Activated CD4-positive, alpha-beta T cell treated with anti-CD3 and anti-CD28 coated beads for 48 hours (primary cell): ENCODE data around the gene BRINP1.
A peak's percentile ranks its signal among the peaks of the same experiment; 100 is the strongest.

Experiments
- DNase-seq: peaks from one replicate; pipeline ENCODE4 v3.0.0-alpha.2; 2020

The BRINP1 gene

DNA sequence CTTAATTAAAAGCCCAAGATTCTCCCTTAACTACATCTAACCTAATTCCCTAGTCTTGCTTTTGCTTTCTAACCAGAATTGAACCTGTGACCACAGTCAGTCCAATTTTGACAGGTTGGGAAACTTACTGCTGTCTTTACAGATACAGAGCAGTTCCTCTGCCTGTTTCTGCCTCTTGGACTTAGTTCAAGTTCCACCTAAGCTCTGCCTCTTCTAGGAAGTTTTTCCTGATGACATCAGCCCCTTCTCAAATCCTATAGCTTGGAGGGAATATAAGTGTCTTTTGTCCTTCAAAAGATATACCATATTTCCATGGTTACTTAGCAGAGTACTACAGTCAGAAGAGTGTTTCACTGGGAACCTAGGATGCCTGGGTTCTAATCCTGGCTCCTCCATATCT, 31.7 kb downstream of the BRINP1 start:
- DNase-seq, result no peak

DNA sequence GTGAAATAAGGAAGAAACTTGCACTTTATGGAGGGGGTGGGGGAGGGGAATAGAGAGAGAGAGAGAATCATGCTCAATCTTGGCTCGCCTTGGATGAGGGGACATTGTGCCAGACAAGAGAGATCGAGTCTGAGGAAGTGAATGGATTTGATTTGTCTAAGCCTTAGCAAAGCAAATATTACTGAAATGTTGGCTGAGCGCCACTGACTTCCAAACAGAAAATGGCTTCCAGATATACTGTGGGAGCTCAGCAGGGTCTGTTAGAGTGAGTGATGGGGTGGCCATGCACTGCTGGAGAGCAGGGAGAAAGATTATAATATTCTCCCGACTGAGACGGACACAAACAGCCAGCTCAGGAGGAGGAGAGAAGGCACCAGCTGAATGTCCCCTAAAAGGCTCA, 34.5 kb downstream of the BRINP1 start:
- DNase-seq, result no peak

DNA sequence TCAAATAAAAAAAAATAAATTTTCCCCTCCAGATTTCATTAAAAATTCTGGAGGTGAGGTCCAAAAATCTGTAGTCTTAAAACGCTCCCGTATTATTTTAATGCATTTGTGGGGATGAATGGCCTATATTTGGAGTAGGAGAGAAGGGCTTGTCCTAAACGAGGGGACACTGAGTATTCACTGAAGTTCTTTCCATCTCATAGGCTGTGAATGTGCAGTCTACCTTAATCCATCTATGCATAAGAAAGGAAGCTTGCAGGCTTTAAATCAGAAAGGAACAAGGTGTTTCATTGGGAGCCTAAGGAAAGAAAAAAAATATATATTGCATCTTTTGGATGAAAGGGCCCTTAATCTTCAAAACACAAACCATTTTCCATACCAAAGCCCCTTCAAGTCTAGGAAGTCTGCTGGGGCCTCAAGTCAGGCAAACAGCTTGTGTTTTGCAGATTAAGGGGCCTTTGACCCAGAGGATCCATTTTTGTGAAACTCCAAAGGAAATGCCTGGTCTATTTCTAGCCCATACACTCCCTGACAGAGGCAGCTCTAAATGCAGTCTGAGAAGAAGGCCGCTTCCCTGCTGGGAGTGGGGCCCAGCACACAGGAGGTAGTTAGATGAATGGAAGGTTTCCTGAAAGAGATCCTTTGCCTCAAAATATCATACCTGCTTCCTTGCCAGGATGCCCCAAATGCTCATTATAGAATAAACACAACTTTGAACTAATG, 35.6 kb downstream of the BRINP1 start:
- no peak for DNase-seq

- no peak for DNase-seq
These were observed 36.7 kb downstream of the BRINP1 start for GRCh38 chr9:119332522-119332921.

DNA sequence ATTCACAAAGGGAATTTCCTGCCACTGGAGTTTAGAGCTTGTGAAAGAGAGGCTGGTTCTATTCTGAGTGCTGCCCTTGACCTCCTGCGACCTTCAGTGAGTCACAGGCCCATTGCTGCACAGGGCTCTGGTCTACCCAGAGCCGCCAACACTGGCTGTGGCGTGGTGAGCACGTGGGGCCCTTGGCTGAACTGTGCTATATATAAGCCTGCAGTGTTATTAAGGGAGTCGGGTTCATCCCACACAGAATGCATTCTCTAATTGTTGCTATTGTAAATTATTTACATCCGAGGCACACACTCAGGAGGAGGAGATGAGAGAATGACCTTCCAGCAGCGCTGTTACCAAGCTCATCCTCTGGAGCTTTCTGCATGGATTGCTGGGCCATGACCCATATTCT, 47.1 kb downstream of the BRINP1 start:
- no peak for DNase-seq

GRCh38 chr9:119318371-119318770, 50.9 kb downstream of the BRINP1 start:
- no peak for DNase-seq

DNA sequence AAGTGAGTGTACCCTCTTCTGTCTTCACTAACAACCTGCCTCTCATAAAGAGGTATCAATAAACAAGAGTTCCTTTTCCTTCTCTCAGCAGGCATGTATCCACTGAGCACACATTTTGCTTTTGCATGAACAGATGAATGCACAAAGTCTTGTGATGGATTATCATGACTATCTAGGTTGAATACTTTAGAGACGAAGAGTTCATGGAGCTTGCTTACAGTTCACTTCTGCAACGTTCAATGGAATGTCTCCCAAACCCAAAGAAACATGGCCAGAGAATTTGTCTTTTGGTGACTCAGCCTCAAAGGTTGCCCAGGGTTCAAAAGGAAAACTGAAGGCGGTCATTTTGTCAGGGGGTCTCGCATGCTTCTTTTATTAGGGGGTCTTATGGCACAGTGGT, 55.4 kb downstream of the BRINP1 start:
- DNase-seq, result no peak

- no peak for DNase-seq
These were observed 58.5 kb downstream of the BRINP1 start for GRCh38 chr9:119310741-119311140.

- no peak for DNase-seq
These were observed 61.8 kb downstream of the BRINP1 start for GRCh38 chr9:119307471-119307870.

DNA sequence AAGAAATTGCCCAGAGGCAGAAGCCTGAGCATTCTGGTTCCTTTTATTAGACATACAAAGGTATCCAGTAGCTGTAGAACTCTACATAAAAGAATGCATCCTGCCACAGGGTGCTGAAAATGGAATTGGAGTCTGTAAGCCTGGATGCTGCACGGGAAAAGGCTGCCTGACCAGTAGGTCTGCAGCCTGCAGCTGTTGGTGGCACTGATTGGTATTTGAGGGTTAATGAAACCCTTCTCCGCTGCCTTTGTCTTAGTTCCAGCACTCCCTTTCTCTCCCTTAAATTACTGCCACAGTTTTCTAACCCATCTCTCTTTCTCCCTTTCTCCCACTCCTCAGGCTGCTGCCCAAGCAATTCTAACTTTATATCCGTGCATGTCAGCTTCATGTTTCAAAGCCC, 64.7 kb downstream of the BRINP1 start:
- no peak for DNase-seq

DNA sequence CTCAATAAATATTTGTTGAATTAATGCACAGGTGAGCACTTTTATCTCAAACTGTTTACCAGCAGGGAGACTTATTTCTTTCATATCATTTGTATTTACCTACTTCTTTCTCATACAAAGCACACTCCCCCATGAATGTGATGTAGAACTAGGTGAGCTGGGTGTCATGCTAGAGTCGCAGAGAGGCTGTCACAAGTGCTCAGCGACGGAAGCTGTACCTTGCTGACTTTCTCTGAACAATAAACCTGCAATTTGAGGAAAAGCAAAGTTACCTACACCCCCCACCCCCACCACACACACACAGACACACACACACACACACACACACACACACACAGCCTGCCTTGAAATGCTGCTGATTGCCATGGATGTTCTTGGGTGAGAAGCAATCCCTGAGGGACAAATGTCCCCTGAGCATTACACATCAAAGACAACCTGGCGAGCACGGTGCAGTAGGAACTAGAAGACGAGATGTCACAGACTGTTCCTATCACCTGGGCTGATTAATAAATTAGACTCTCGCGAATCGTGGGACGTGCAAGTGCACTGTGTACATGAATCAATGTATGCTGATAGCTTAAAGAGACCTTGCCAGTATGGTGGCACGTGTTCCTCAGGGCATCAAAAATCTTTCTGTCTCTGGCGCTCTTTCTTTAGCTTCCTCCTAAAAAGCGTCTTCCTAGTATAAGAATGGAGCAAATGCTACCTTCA, 66.1 kb downstream of the BRINP1 start:
- no peak for DNase-seq

- DNase-seq, result no peak
These were observed 71.0 kb downstream of the BRINP1 start for GRCh38 chr9:119298076-119298853.

DNA sequence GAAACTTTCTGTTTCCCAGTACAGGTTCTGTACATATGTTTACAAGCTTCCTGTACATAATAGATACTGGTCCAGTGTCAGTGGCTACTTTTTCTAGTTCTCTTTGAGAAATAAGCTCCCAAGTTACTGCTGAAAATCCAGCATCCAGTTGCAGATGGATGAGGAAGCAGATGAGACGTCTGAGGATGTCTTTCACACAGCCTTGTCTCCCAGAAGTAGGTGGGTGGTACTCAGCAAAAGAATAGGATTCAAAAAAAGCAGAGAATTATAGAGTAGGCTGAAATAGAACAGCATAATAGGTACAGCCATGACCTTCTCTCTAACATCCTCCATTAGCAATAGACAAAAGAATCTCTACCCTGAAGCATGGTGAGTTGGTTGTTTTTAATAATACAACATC, 77.7 kb downstream of the BRINP1 start:
- no peak for DNase-seq

DNA sequence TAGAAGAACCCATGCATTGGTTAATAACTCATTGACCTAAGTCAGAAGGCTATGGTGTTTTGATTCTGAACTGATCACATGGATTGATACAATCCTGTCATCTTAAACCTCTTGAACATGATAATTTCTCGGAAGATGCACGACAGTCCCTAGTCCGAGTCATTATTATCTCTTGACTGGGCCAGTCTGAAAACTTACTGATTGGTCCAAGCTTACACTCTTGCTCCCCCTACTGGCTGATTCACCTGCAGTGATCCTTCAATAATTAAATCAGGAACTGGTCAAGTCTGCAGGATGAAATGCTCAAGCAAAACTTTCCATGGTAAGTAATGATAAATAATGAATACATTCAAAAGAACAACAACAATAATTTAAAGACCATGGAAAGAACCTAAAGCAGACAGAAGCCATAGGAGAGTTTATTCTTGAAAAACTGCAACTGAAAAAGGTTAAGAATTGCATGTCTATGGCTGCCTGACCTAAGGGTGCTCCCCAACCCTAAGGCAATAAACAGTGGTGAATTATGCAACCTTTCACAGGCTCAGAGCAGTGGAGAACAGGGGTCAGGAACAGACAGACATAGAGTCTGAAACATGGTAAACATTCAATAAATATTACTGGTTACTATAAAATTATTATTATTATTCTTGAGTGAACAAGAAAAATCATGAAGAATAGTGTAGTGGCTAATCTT, 79.3 kb downstream of the BRINP1 start:
- DNase-seq, result peak; percentile 16

GRCh38 chr9:119284587-119285337, 84.5 kb downstream of the BRINP1 start:
- DNase-seq, result no peak

DNA sequence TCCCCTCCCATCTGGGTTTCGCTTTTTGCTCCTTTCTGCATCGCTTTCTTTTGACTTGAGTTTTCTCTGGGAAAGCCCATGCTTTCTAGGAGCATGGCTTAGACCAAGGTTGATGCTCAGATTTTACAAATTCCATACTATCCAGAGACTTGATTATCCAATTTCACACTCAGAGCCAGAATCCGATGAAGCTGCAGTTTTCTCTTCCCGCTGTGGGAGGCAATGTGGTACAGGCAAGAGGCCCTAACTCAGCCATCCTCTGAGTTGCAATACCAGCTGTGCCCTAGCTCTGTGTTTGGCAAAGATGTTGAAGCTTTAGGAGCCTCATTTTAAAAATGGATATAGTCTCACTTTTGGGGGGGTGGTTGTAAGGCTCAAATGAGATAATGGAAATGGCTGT, 85.1 kb downstream of the BRINP1 start:
- DNase-seq, result no peak

GRCh38 chr9:119283078-119283794, 86.0 kb downstream of the BRINP1 start:
- peak; percentile 3 for DNase-seq

- no peak for DNase-seq
These were observed 86.7 kb downstream of the BRINP1 start for GRCh38 chr9:119282476-119283077.

GRCh38 chr9:119280740-119281485, 88.3 kb downstream of the BRINP1 start:
- no peak for DNase-seq

GRCh38 chr9:119278171-119278570, 91.1 kb downstream of the BRINP1 start:
- DNase-seq, result no peak
